ENCODE results near the gene SUSD3. TPM values are rescaled to one million over a fixed set of nuclear protein-coding genes. Genes with fewer than 3 reads are reported as not detected.

Gene SUSD3
- total and polyA plus RNA-seq, 2 of the 4 experiments (the other 2 are of a cell fraction), result 0.54 to 1.5 TPM

- TF ChIP-seq ELK1 (IDR thresholded peaks at IDR 0.05; ENCODE audit: borderline replicate concordance, low read depth, low read length) (no peak), POLR2A (IDR thresholded peaks at IDR 0.05; ENCODE audit: low read depth, low read length) (no peak)
Observed at GRCh38 chr9:93121316-93122241, 63.1 kb downstream of the SUSD3 start (continued).

GRCh38 chr9:93122721-93123221 is 64.3 kb downstream of the SUSD3 start:
- Histone ChIP-seq H3K79me1 (ENCODE audit: low read depth in 1 of 2, low read length in 2 of 2) (peaks cover under 1 to 35% of the 10 kb centered on the region in 2 experiments; a peak in 3 of 4 replicates), H3K27ac (ENCODE audit: insufficient read depth, low read length) (no peak overlapping the region), H3K9ac (ENCODE audit: low read depth, low read length) (no peak overlapping the region), H3K56ac (ENCODE audit: extremely low read depth, insufficient read depth, low read length) (no peak overlapping the region), H2BK120ac (ENCODE audit: low read depth, low read length) (no peak overlapping the region), H3K4me1 (ENCODE audit: control insufficient read depth, insufficient read depth, low read length) (peaks cover 25% of the 10 kb centered on the region), H3K23ac (ENCODE audit: low read depth, low read length) (no peak overlapping the region), H2AK5ac (ENCODE audit: low read depth, low read length) (no peak overlapping the region), H2BK15ac (ENCODE audit: low read depth, low read length) (no peak overlapping the region), H3K9me3 (ENCODE audit: control insufficient read depth, insufficient read depth, low read length) (no peaks in the 10 kb centered on the region), H3K4ac (ENCODE audit: low read depth, low read length) (no peak overlapping the region), H2BK5ac (ENCODE audit: low read depth, low read length, poor library complexity, severe bottlenecking) (no peak overlapping the region), H2BK20ac (ENCODE audit: low read depth, low read length) (no peak overlapping the region), H3K9me1 (ENCODE audit: insufficient read depth, low read length) (peaks cover 28% of the 10 kb centered on the region), H4K91ac (ENCODE audit: insufficient read depth, low read depth, low read length) (no peak overlapping the region), H3K27me3 (ENCODE audit: control insufficient read depth, insufficient read depth, low read length) (no peaks in the 10 kb centered on the region), H4K5ac (ENCODE audit: low read depth, low read length) (no peak overlapping the region), H4K8ac (ENCODE audit: low read depth in 2 of 2, low read length in 2 of 2) (no peak overlapping the region), H2AFZ (replicated peaks; ENCODE audit: low read length, poor library complexity) (no peak overlapping the region), H3K14ac (replicated peaks; ENCODE audit: low read depth, low read length) (no peak overlapping the region), H2AK9ac (replicated peaks; ENCODE audit: low read depth, low read length, poor library complexity) (no peak overlapping the region), H3K36me3 (ENCODE audit: control insufficient read depth, insufficient read depth, low read length) (peaks cover 23% of the 10 kb centered on the region), H3K4me3 (ENCODE audit: insufficient read depth, low read depth, low read length) (no peak overlapping the region), H4K20me1 (ENCODE audit: insufficient read depth, low read length) (peaks cover 16% of the 10 kb centered on the region), H3K4me2 (ENCODE audit: low read depth, low read length) (no peak overlapping the region), H3K18ac (ENCODE audit: low read depth, low read length) (no peak overlapping the region)
- CTCF ChIA-PET, result no interaction called here
- DNase-seq (no peak), ATAC-seq (ENCODE audit: low read depth) (no peak)
- intact Hi-C loops (cut with micrococcal nuclease), result no loop called here
- 71% methylated on average over 4 of the region's 14 CpGs; no CpG with 5 or more reads in 1 of the 2 experiments for WGBS, 2 experiments (ENCODE audit: extremely low coverage in 2 of 2, insufficient read length in 1 of 2)
- BruUV-seq (replicated peaks), result no TSS peak
- POLR2A ChIA-PET (ENCODE audit: unreplicated experiment), result no interaction called here
- dilution Hi-C loops (cut with HindIII; ENCODE audit: low sequenced_read_pairs, unreplicated experiment), result no loop called here
- in situ Hi-C loops (cut with MboI; ENCODE audit: low sequenced_read_pairs), result loop anchor here (25.0 kb wide), 1 partner anchor 440 kb away; no protein-coding TSS in a partner anchor
- TF ChIP-seq RFX5 (IDR thresholded peaks at IDR 0.05; ENCODE audit: low read depth, low read length) (no peak), MXI1 (IDR thresholded peaks at IDR 0.05; ENCODE audit: borderline replicate concordance, low read depth, low read length) (no peak), POLR2A (IDR thresholded peaks at IDR 0.05; ENCODE audit: low read depth, low read length) (no peak), ELK1 (IDR thresholded peaks at IDR 0.05; ENCODE audit: borderline replicate concordance, low read depth, low read length) (no peak), CTCF (conservative IDR thresholded peaks at IDR 0.05; ENCODE audit: low read depth, low read length) (no peak), NFE2L2 (IDR thresholded peaks at IDR 0.05; ENCODE audit: low read depth, low read length) (no peak), CHD1 (IDR thresholded peaks at IDR 0.05; ENCODE audit: low read depth, low read length) (no peak), SMC3 (IDR thresholded peaks at IDR 0.05; ENCODE audit: low read depth, low read length) (no peak)
- TF ChIP-seq, protein P1, sequence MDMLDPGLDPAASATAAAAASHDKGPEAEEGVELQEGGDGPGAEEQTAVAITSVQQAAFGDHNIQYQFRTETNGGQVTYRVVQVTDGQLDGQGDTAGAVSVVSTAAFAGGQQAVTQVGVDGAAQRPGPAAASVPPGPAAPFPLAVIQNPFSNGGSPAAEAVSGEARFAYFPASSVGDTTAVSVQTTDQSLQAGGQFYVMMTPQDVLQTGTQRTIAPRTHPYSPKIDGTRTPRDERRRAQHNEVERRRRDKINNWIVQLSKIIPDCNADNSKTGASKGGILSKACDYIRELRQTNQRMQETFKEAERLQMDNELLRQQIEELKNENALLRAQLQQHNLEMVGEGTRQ (IDR thresholded peaks at IDR 0.05; ENCODE audit: low read depth, low read length), result no peak
